GM12892 (cell line): Measurements from ENCODE around the gene AAK1.

Experiments used
- POLR2A ChIP-seq: IDR thresholded peaks from 2 replicates; pipeline ENCODE4 v1.6.1; 2011; ENCODE audit warnings: low read depth, low read length, control low read depth
- POLR2AphosphoS5 ChIP-seq: IDR thresholded peaks from 2 replicates; pipeline ENCODE4 v1.6.1; 2011; ENCODE audit warnings: low read depth, low read length, control low read depth
- TAF1 ChIP-seq: IDR thresholded peaks from 2 replicates; pipeline ENCODE4 v1.6.1; 2011; ENCODE audit warnings: low read depth, mild to moderate bottlenecking, control low read depth, low read length, borderline replicate concordance

GRCh38 chr2:69416147-69416546, 227.4 kb downstream of the AAK1 start:
- TF ChIP-seq POLR2A (no peak), TAF1 (no peak), POLR2AphosphoS5 (no peak)
